GM21786 (cell line): ENCODE data around the gene TTC7B.

Experiments used
- ATAC-seq: cut with Tn5 transposase; IDR thresholded peaks from one replicate; pipeline ENCODE4 v1.9.1; 2021; ENCODE audit not compliant: unreplicated experiment

Gene TTC7B

GRCh38 chr14:90676912-90677311, 139.3 kb downstream of the TTC7B start:
- ATAC-seq, result no peak

GRCh38 chr14:90676356-90676755, 139.9 kb downstream of the TTC7B start:
- no peak for ATAC-seq

- no peak for ATAC-seq
These were observed 140.8 kb downstream of the TTC7B start for GRCh38 chr14:90675399-90675798.

- no peak for ATAC-seq
These were observed 141.5 kb downstream of the TTC7B start for GRCh38 chr14:90674716-90675115.

GRCh38 chr14:90674043-90674670, 142.1 kb downstream of the TTC7B start:
- ATAC-seq, result no peak

- no peak for ATAC-seq
These were observed 144.6 kb downstream of the TTC7B start for GRCh38 chr14:90671382-90672234.

GRCh38 chr14:90669731-90670130, 146.5 kb downstream of the TTC7B start:
- ATAC-seq, result no peak

- no peak for ATAC-seq
These were observed 149.7 kb downstream of the TTC7B start for GRCh38 chr14:90666571-90666970.

GRCh38 chr14:90665321-90666000, 150.8 kb downstream of the TTC7B start:
- ATAC-seq, result no peak

GRCh38 chr14:90664911-90665310, 151.3 kb downstream of the TTC7B start:
- no peak for ATAC-seq

- ATAC-seq, result no peak
These were observed 152.6 kb downstream of the TTC7B start for GRCh38 chr14:90663680-90664079.

- no peak for ATAC-seq
These were observed 153.1 kb downstream of the TTC7B start for GRCh38 chr14:90663140-90663539.

GRCh38 chr14:90661866-90662265, 154.4 kb downstream of the TTC7B start:
- ATAC-seq, result no peak

GRCh38 chr14:90660865-90661570, 155.2 kb downstream of the TTC7B start:
- ATAC-seq, result no peak

GRCh38 chr14:90659156-90659555, 157.1 kb downstream of the TTC7B start:
- no peak for ATAC-seq

- no peak for ATAC-seq
These were observed 157.7 kb downstream of the TTC7B start for GRCh38 chr14:90658541-90658967.

- ATAC-seq, result no peak
These were observed 159.3 kb downstream of the TTC7B start for GRCh38 chr14:90656973-90657372.

GRCh38 chr14:90655829-90656228, 160.4 kb downstream of the TTC7B start:
- ATAC-seq, result no peak

GRCh38 chr14:90654831-90655276, 161.4 kb downstream of the TTC7B start:
- ATAC-seq, result no peak

GRCh38 chr14:90652626-90653025, 163.6 kb downstream of the TTC7B start:
- ATAC-seq, result no peak

- ATAC-seq, result no peak
These were observed 164.2 kb downstream of the TTC7B start for GRCh38 chr14:90651976-90652560.
